Panc1 (cell line): ENCODE measurements around the gene IGFL4.

Experiments
- CTCF ChIP-seq: fragments of 450-650 bp; IDR thresholded peaks from 2 replicates; pipeline ENCODE4 v1.5.1; 2017; ENCODE audit warnings: mild to moderate bottlenecking
- POLR2AphosphoS5 ChIP-seq: IDR thresholded peaks from 2 replicates; pipeline ENCODE4 v1.6.1; 2012; ENCODE audit warnings: mild to moderate bottlenecking, low read depth, low read length, moderate library complexity
- SIN3A ChIP-seq: IDR thresholded peaks from 2 replicates; pipeline ENCODE4 v1.6.1; 2012; ENCODE audit warnings: low read depth, mild to moderate bottlenecking, low read length, moderate library complexity, borderline replicate concordance; ENCODE audit not compliant: insufficient read depth
- TCF7L2 ChIP-seq: IDR thresholded peaks from 2 replicates; pipeline ENCODE4 v1.6.1; 2011; ENCODE audit warnings: mild to moderate bottlenecking, low read depth, low read length, inconsistent platforms
- TF ChIP-seq, protein P1 (sequence below), 2 experiments: IDR thresholded peaks; 2 replicates each; pipeline ENCODE4 v1.6.1; 2011 to 2012; ENCODE audit warnings: low read depth in 2 of 2, control low read depth in 1 of 2, low read length in 1 of 2, mild to moderate bottlenecking in 1 of 2, moderate library complexity in 1 of 2; ENCODE audit not compliant: insufficient read depth in 1 of 2

GRCh38 chr19:46056536-46056935 lies 15.7 kb upstream of the IGFL4 start:
- TF ChIP-seq CTCF (no peak), POLR2AphosphoS5 (no peak), SIN3A (no peak), TCF7L2 (no peak)
- TF ChIP-seq, protein P1, sequence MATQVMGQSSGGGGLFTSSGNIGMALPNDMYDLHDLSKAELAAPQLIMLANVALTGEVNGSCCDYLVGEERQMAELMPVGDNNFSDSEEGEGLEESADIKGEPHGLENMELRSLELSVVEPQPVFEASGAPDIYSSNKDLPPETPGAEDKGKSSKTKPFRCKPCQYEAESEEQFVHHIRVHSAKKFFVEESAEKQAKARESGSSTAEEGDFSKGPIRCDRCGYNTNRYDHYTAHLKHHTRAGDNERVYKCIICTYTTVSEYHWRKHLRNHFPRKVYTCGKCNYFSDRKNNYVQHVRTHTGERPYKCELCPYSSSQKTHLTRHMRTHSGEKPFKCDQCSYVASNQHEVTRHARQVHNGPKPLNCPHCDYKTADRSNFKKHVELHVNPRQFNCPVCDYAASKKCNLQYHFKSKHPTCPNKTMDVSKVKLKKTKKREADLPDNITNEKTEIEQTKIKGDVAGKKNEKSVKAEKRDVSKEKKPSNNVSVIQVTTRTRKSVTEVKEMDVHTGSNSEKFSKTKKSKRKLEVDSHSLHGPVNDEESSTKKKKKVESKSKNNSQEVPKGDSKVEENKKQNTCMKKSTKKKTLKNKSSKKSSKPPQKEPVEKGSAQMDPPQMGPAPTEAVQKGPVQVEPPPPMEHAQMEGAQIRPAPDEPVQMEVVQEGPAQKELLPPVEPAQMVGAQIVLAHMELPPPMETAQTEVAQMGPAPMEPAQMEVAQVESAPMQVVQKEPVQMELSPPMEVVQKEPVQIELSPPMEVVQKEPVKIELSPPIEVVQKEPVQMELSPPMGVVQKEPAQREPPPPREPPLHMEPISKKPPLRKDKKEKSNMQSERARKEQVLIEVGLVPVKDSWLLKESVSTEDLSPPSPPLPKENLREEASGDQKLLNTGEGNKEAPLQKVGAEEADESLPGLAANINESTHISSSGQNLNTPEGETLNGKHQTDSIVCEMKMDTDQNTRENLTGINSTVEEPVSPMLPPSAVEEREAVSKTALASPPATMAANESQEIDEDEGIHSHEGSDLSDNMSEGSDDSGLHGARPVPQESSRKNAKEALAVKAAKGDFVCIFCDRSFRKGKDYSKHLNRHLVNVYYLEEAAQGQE (IDR thresholded peaks at IDR 0.05; ENCODE audit: insufficient read depth in 1 of 2, low read depth in 2 of 2, low read length in 1 of 2) = no peak
